Measurements from ENCODE around the gene GTF2F2. TPM values are rescaled to one million over a fixed set of nuclear protein-coding genes. Genes with fewer than 3 reads are reported as not detected.

The GTF2F2 gene
- polyA plus RNA-seq, 1 donor, result 18.1 TPM

Other genes starting within 250 kb of the GTF2F2 start
- 8.4 TPM for gene NUFIP1, start 131.0 kb upstream of the GTF2F2 start, polyA plus RNA-seq (ENCODE audit: insufficient read length)
- gene GPALPP1, start 131.0 kb upstream of the GTF2F2 start, polyA plus RNA-seq (ENCODE audit: insufficient read length), result 26.7 TPM
- gene KCTD4, start 80.5 kb downstream of the GTF2F2 start, polyA plus RNA-seq (ENCODE audit: insufficient read length), result not detected
- 8,044 TPM for gene TPT1, start 220.7 kb downstream of the GTF2F2 start, polyA plus RNA-seq (ENCODE audit: insufficient read length)